GM18498 (cell line): Measurements from ENCODE around the gene ATG10.
"Not testable (repeated sequence)": the region's sequence is repeated elsewhere in the genome, so short reads cannot be mapped to it uniquely, and the experiment has no call there.

ENCODE experiments used
- ATAC-seq: cut with Tn5 transposase; IDR thresholded peaks from one replicate; pipeline ENCODE4 v1.9.1; 2021; ENCODE audit warnings: mild to moderate bottlenecking, moderate library complexity; ENCODE audit not compliant: unreplicated experiment

Gene ATG10

GRCh38 chr5:81971712-81972491 is at the start of gene ATG10:
Gene ATG10, plus strand, starts transcription at chr5:81972023. Its CDS starts 15,548 bp downstream, at chr5:81987571.
- peak; percentile 98 for ATAC-seq

- no peak for ATAC-seq
Observed at GRCh38 chr5:81922854-81923279, 49.0 kb upstream of the ATG10 start.

GRCh38 chr5:81924442-81924841 is 47.4 kb upstream of the ATG10 start:
- no peak for ATAC-seq

- no peak for ATAC-seq
Observed at GRCh38 chr5:81925009-81925408, 46.8 kb upstream of the ATG10 start.

- no peak for ATAC-seq
Observed at GRCh38 chr5:81925981-81926380, 45.8 kb upstream of the ATG10 start.

GRCh38 chr5:81936066-81936465 is 35.8 kb upstream of the ATG10 start:
- no peak for ATAC-seq

GRCh38 chr5:81936750-81937149 is 35.1 kb upstream of the ATG10 start:
- no peak for ATAC-seq

- no peak for ATAC-seq
Observed at GRCh38 chr5:81942746-81943145, 29.1 kb upstream of the ATG10 start.

- no peak for ATAC-seq
Observed at GRCh38 chr5:81948349-81948748, 23.5 kb upstream of the ATG10 start.

GRCh38 chr5:81949462-81949861 is 22.4 kb upstream of the ATG10 start:
- no peak for ATAC-seq

- ATAC-seq, result no peak
Observed at GRCh38 chr5:81950996-81951395, 20.8 kb upstream of the ATG10 start.

GRCh38 chr5:81954796-81955195 is 17.0 kb upstream of the ATG10 start:
- ATAC-seq, result not testable (repeated sequence)

- not testable (repeated sequence) for ATAC-seq
Observed at GRCh38 chr5:81958129-81958528, 13.7 kb upstream of the ATG10 start.

GRCh38 chr5:81961651-81962440 is 10.0 kb upstream of the ATG10 start:
- ATAC-seq, result no peak

GRCh38 chr5:81963544-81963943 is 8.3 kb upstream of the ATG10 start:
- no peak for ATAC-seq

GRCh38 chr5:81965524-81965923 is 6.3 kb upstream of the ATG10 start:
- no peak for ATAC-seq

- ATAC-seq, result no peak
Observed at GRCh38 chr5:81969226-81969625, 2.6 kb upstream of the ATG10 start.

- no peak for ATAC-seq
Observed at GRCh38 chr5:81969912-81970311, 1.9 kb upstream of the ATG10 start.

GRCh38 chr5:81971111-81971711 is 612 bp upstream of the ATG10 start:
- ATAC-seq, result peak; percentile 22

- ATAC-seq, result peak; percentile 45
Observed at GRCh38 chr5:81972492-81972783, 615 bp downstream of the ATG10 start.

- no peak for ATAC-seq
Observed at GRCh38 chr5:81980160-81980559, 8.3 kb downstream of the ATG10 start.
